Parathyroid adenoma (tissue), 2 donors: ENCODE data around the gene RFTN1.

ENCODE experiments used
- H2AFZ ChIP-seq: fragments of 300-600 bp; sonication (generic); one replicate; pipeline ENCODE4 v1.7.0; 2017; ENCODE audit warnings: antibody characterized with exemption, mild to moderate bottlenecking
- H3K27ac ChIP-seq: fragments of 300-600 bp; sonication (generic); one replicate; pipeline ENCODE4 v1.7.0; 2017
- H3K27me3 ChIP-seq: fragments of 300-600 bp; sonication (generic); one replicate; pipeline ENCODE4 v1.7.0; 2017; ENCODE audit warnings: low read length; ENCODE audit not compliant: control insufficient read depth, insufficient read depth
- H3K36me3 ChIP-seq: fragments of 300-600 bp; sonication (generic); one replicate; pipeline ENCODE4 v1.7.0; 2017; ENCODE audit warnings: low read length; ENCODE audit not compliant: control insufficient read depth, insufficient read depth
- H3K4me1 ChIP-seq: fragments of 300-600 bp; sonication (generic); one replicate; pipeline ENCODE4 v1.7.0; 2017; ENCODE audit warnings: control low read depth
- H3K4me2 ChIP-seq: fragments of 300-600 bp; sonication (generic); one replicate; pipeline ENCODE4 v1.7.0; 2017; ENCODE audit warnings: low read length
- H3K4me3 ChIP-seq: fragments of 300-600 bp; sonication (generic); one replicate; pipeline ENCODE4 v1.7.0; 2017; ENCODE audit warnings: low read depth, low read length
- H3K79me2 ChIP-seq: fragments of 300-600 bp; sonication (generic); one replicate; pipeline ENCODE4 v1.7.0; 2017; ENCODE audit warnings: control low read depth
- H3K9ac ChIP-seq: fragments of 300-600 bp; sonication (generic); one replicate; pipeline ENCODE4 v1.7.0; 2017; ENCODE audit warnings: mild to moderate bottlenecking
- H3K9me3 ChIP-seq: fragments of 300-600 bp; sonication (generic); one replicate; pipeline ENCODE4 v1.7.0; 2017; ENCODE audit warnings: low read length; ENCODE audit not compliant: control insufficient read depth
- TF ChIP-seq, protein P1 (sequence below): fragments of 300-600 bp; sonication (generic); IDR thresholded peaks from one replicate; pipeline ENCODE4 v1.7.0; 2017; ENCODE audit warnings: antibody characterized with exemption, mild to moderate bottlenecking
- donor health status: primary hyperparathyroidism.

The RFTN1 gene

DNA sequence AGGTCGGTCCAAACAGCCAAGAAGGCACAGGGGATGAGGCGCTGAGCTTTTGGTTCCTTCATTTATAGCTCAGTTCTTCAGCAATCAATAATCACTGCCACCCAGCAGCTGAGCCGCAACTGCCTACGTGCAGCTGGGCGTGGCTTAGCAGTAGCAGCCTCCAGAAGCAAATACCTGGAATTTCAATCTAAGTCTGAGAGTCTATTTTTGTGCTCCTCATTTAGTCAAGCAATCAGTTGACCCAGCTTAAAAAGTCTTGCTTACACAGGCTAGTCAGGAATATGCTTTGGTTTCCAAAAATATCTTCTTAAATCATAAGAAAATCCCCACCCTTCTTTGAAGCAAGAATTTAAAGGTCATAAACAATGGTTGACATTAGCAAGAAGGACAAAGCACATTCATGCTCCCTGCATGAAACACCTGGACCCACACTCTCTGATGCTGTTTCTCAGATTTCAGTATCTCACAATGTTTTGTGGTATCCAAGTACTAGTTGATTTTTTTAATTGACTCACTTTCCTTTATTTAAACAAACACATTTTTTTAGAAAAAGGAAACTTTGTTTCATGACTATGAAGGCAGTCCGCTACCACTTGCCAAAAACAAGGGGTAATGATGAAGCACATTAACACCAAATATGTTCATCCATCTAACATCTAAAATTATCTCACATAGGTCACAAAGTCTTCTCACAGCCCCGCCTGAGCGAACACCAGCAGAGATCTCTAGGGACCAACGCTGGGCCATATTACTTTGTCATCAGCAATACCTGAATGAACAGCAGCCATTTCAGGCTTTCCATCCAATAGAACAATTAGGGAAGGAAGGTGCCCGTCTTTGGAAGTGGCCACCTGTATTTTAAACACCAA, 142.4 kb downstream of the RFTN1 start:
- Histone ChIP-seq H3K4me2 (no peak overlapping the region), H3K9me3 (no peaks in the 10 kb centered on the region), H3K27me3 (no peaks in the 10 kb centered on the region), H3K27ac (no peak overlapping the region), H3K4me1 (peaks cover 2% of the 10 kb centered on the region), H3K9ac (no peak overlapping the region), H3K36me3 (no peaks in the 10 kb centered on the region), H2AFZ (no peak overlapping the region), H3K4me3 (no peak overlapping the region), H3K79me2 (no peaks in the 10 kb centered on the region)
- TF ChIP-seq, protein P1, sequence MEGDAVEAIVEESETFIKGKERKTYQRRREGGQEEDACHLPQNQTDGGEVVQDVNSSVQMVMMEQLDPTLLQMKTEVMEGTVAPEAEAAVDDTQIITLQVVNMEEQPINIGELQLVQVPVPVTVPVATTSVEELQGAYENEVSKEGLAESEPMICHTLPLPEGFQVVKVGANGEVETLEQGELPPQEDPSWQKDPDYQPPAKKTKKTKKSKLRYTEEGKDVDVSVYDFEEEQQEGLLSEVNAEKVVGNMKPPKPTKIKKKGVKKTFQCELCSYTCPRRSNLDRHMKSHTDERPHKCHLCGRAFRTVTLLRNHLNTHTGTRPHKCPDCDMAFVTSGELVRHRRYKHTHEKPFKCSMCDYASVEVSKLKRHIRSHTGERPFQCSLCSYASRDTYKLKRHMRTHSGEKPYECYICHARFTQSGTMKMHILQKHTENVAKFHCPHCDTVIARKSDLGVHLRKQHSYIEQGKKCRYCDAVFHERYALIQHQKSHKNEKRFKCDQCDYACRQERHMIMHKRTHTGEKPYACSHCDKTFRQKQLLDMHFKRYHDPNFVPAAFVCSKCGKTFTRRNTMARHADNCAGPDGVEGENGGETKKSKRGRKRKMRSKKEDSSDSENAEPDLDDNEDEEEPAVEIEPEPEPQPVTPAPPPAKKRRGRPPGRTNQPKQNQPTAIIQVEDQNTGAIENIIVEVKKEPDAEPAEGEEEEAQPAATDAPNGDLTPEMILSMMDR, result no peak

DNA sequence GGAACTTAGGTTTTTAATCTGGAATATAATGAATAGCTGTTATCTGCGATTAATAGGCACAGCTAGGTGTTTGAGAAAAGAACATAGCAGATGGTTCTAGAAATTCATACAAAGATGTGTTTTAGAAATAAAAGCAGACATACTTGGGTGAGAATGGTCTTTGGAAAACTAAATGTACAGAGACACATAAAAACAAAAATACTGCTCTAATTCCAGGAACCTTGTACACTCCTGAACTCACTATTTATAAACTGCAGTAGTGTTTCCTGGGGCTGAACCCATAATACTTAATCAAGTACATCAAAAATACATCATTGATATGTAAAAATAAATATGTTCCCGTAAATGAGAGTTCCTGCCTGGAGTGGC, 143.0 kb downstream of the RFTN1 start:
- Histone ChIP-seq H3K4me1 (peaks cover 2% of the 10 kb centered on the region), H3K4me2 (no peak overlapping the region), H2AFZ (no peak overlapping the region), H3K27me3 (no peaks in the 10 kb centered on the region), H3K9me3 (no peaks in the 10 kb centered on the region), H3K9ac (no peak overlapping the region), H3K27ac (no peak overlapping the region), H3K36me3 (no peaks in the 10 kb centered on the region), H3K4me3 (no peak overlapping the region), H3K79me2 (no peaks in the 10 kb centered on the region)
- TF ChIP-seq, protein P1, result no peak

DNA sequence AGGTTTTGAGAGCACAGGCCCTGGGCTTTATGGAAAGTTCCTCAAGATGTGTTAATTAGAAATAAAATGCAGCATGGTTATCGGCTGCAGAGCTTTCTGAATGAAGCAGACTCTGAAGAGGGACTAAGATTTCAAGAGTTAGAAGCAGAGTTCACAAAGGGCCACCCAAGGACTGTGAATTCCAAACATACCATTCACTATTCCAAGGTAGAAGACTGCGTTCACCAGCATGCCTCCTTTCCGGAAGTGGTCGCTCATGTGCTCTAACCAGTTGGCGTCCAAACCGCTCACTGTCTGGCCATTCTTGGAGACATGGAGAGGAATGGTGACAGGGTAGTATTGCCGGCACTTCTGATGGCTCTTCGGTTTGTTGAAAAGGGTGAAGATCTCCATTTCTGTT, 143.6 kb downstream of the RFTN1 start:
- Histone ChIP-seq H3K27me3 (no peaks in the 10 kb centered on the region), H3K27ac (no peak overlapping the region), H3K36me3 (no peaks in the 10 kb centered on the region), H2AFZ (no peak overlapping the region), H3K4me3 (no peak overlapping the region), H3K9me3 (no peaks in the 10 kb centered on the region), H3K4me1 (peaks cover 2% of the 10 kb centered on the region), H3K9ac (no peak overlapping the region), H3K4me2 (no peak overlapping the region), H3K79me2 (no peaks in the 10 kb centered on the region)
- TF ChIP-seq, protein P1, result no peak

DNA sequence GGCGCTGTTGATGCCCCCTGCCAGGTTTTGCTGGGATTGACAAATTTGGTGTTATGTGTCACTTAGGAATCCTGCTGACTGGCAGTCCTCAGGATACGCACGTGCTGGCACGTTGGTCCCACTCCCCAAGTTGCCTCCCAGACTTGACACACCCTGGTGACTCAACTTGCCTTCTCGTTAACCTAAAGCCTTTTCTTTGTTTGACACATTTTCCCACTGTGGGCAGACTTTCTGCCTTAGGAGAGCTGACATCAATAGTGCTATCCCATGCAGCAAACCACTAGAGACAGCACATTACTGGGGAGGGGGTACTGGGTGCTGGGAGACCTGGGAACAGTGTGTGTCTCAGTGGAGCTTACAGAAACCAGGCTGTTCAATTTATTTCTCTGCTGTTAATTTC, 144.2 kb downstream of the RFTN1 start:
- no peak overlapping the region for H3K4me3 ChIP-seq
- no peaks in the 10 kb centered on the region for H3K79me2 ChIP-seq
- no peaks in the 10 kb centered on the region for H3K27me3 ChIP-seq
- H3K9ac ChIP-seq, result no peak overlapping the region
- H3K4me2 ChIP-seq, result no peak overlapping the region
- no peaks in the 10 kb centered on the region for H3K36me3 ChIP-seq
- no peaks in the 10 kb centered on the region for H3K9me3 ChIP-seq
- H3K4me1 ChIP-seq, result peaks cover 2% of the 10 kb centered on the region
- TF ChIP-seq, protein P1, result no peak
- no peak overlapping the region for H2AFZ ChIP-seq
- no peak overlapping the region for H3K27ac ChIP-seq

DNA sequence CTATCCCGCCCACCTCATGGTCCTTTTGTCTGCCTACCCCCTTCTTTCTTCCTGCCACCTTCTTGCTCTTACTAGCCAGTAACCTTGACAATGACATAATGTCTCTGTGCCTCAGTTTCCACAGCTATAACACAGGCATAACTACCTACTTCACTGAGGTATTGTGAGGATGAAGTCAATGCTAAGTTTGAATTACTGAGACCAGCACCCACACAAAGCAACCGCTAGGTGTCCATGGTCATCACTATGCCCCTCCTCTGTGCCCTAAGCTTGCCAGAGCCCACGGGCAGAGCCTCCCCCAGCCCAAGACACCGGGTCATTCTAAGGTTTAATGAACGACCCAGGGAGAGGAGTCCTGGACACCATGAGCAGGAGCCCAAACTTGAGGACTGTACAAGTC, 146.9 kb downstream of the RFTN1 start:
- H3K36me3 ChIP-seq, result no peaks in the 10 kb centered on the region
- TF ChIP-seq, protein P1, result no peak

More for the DNA sequence above, 146.9 kb downstream of the RFTN1 start:
- Histone ChIP-seq H3K79me2 (no peaks in the 10 kb centered on the region), H3K27me3 (no peaks in the 10 kb centered on the region), H3K27ac (no peak overlapping the region), H2AFZ (no peak overlapping the region), H3K4me3 (no peak overlapping the region), H3K4me1 (peaks cover 2% of the 10 kb centered on the region), H3K4me2 (no peak overlapping the region), H3K9me3 (no peaks in the 10 kb centered on the region), H3K9ac (no peak overlapping the region)
